GM19467 (cell line): ENCODE measurements around the gene KCNH1.

ENCODE experiments used
- ATAC-seq: cut with Tn5 transposase; IDR thresholded peaks from one replicate; pipeline ENCODE4 v1.9.1; 2021; ENCODE audit warnings: mild to moderate bottlenecking, moderate library complexity; ENCODE audit not compliant: unreplicated experiment

KCNH1 gene

GRCh38 chr1:210769473-210769872 lies 364.5 kb downstream of the KCNH1 start:
- ATAC-seq: no peak

GRCh38 chr1:210764536-210764935 lies 369.4 kb downstream of the KCNH1 start:
- no peak for ATAC-seq

GRCh38 chr1:210758761-210759160 lies 375.2 kb downstream of the KCNH1 start:
- ATAC-seq: no peak

GRCh38 chr1:210758261-210758660 lies 375.7 kb downstream of the KCNH1 start:
- ATAC-seq: no peak

- no peak for ATAC-seq
Measured at GRCh38 chr1:210757677-210758076, 376.3 kb downstream of the KCNH1 start.

- no peak for ATAC-seq
Measured at GRCh38 chr1:210755991-210756659, 377.8 kb downstream of the KCNH1 start.

- ATAC-seq: no peak
Measured at GRCh38 chr1:210754878-210755665, 378.9 kb downstream of the KCNH1 start.

GRCh38 chr1:210751911-210752310 lies 382.0 kb downstream of the KCNH1 start:
- no peak for ATAC-seq

- ATAC-seq: no peak
Measured at GRCh38 chr1:210750468-210750867, 383.5 kb downstream of the KCNH1 start.

GRCh38 chr1:210748796-210749195 lies 385.2 kb downstream of the KCNH1 start:
- no peak for ATAC-seq

GRCh38 chr1:210747890-210748289 lies 386.1 kb downstream of the KCNH1 start:
- no peak for ATAC-seq

GRCh38 chr1:210747112-210747511 lies 386.8 kb downstream of the KCNH1 start:
- no peak for ATAC-seq

- no peak for ATAC-seq
Measured at GRCh38 chr1:210746024-210746731, 387.8 kb downstream of the KCNH1 start.

- ATAC-seq: no peak
Measured at GRCh38 chr1:210743038-210743437, 390.9 kb downstream of the KCNH1 start.

- no peak for ATAC-seq
Measured at GRCh38 chr1:210741564-210741963, 392.4 kb downstream of the KCNH1 start.

- ATAC-seq: no peak
Measured at GRCh38 chr1:210739627-210740026, 394.3 kb downstream of the KCNH1 start.

GRCh38 chr1:210738256-210738655 lies 395.7 kb downstream of the KCNH1 start:
- no peak for ATAC-seq

GRCh38 chr1:210736713-210737112 lies 397.2 kb downstream of the KCNH1 start:
- no peak for ATAC-seq

- ATAC-seq: no peak
Measured at GRCh38 chr1:210731597-210731996, 402.4 kb downstream of the KCNH1 start.

GRCh38 chr1:210731193-210731592 lies 402.8 kb downstream of the KCNH1 start:
- ATAC-seq: no peak

GRCh38 chr1:210730023-210730422 lies 403.9 kb downstream of the KCNH1 start:
- no peak for ATAC-seq
